Gastroesophageal sphincter (tissue), 3 donors: ENCODE data around the gene EVC2.

Experiments used
- CTCF ChIP-seq, 4 experiments: fragments of 200-600 bp in 2 of 4; fragments of 450-650 bp in 2 of 4; sonication (generic) in 1 of 4; IDR thresholded peaks; one replicate each; pipeline ENCODE4 v1.5.1; 2017 to 2019; ENCODE audit warnings: antibody characterized with exemption in 4 of 4, mild to moderate bottlenecking in 2 of 4, moderate library complexity in 2 of 4
- EP300 ChIP-seq: sonication (generic); formaldehyde crosslinking; IDR thresholded peaks from one replicate; pipeline ENCODE4 v1.6.1; 2017; ENCODE audit warnings: antibody characterized with exemption, mild to moderate bottlenecking
- POLR2A ChIP-seq, 2 donors: fragments of 450-650 bp; IDR thresholded peaks; one replicate each; pipeline ENCODE4 v1.6.1; 2017; ENCODE audit warnings: antibody characterized with exemption in 2 of 2, mild to moderate bottlenecking in 2 of 2, moderate library complexity in 1 of 2
- POLR2AphosphoS5 ChIP-seq: sonication (generic); formaldehyde crosslinking; IDR thresholded peaks from one replicate; pipeline ENCODE4 v1.6.1; 2017; ENCODE audit warnings: antibody characterized with exemption

GRCh38 chr4:5753366-5753765 lies 45.0 kb upstream of the EVC2 start:
- no peak for TF ChIP-seq POLR2A (IDR thresholded peaks at IDR 0.05)
- TF ChIP-seq CTCF (IDR thresholded peaks at IDR 0.05) = no peak
- no peak for TF ChIP-seq EP300
- TF ChIP-seq POLR2AphosphoS5 = no peak
